Myocyte (in vitro differentiated cells): Measurements from ENCODE around the gene SLC35F6. TPM values are rescaled to one million over a fixed set of nuclear protein-coding genes. Genes with fewer than 3 reads are reported as not detected.
"Not testable (repeated sequence)": the region's sequence is repeated elsewhere in the genome, so short reads cannot be mapped to it uniquely, and the experiment has no call there.

Experiments
- DNase-seq: peaks from one replicate; pipeline ENCODE4 v3.0.0-alpha.2; 2012; ENCODE audit warnings: low read depth
- total RNA-seq: library from RNA; depleted of rRNA; stranded (reverse); fragments of >200 nt; gene quantifications from 2 replicates; pipeline ENCODE4 v1.2.3, GENCODE V29; 2014

The SLC35F6 gene
- total RNA-seq, 1 donor from 2014 or later = 31.3 TPM

- no peak for DNase-seq
Measured at GRCh38 chr2:26730549-26731344, 33.3 kb upstream of the SLC35F6 start.

DNA sequence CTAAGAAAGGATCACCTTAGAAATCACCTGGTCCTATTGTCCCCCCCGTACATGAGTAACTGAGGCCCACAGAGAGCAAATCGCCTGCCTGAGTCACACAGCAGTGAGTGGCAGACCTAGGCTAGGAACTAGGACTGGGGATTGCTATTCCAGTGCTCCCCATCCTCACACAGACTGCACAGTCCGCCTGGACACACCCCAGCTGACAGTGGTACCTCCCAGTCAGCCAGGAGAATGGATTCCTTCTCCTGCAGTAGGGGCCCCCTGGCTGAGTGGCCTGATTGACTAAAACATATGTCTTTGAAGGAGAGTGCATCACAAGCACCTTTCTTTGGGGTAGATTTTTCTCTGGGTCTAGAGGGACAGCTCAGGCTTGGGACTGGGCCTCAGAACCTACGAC is 32.4 kb upstream of the SLC35F6 start:
- no peak for DNase-seq

DNA sequence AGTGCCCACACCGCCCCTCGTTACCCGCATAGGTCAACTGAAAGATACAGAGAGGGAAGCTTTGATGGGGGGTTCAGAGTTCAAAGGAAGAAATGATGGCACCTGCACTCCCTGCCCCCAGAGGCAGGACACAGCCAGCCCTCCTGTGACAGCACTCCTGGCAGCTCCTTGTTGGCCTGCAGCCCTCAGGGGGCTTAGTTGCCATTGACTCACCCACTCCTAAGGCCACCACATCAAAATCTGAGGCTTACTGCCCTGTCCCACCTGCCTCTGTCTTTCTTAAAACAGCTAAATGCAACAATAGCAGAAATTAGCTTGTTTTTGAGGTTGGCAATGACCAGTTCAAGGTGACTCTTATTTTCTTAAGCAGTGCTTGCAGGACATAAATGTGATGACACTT is 31.6 kb upstream of the SLC35F6 start:
- no peak for DNase-seq

DNA sequence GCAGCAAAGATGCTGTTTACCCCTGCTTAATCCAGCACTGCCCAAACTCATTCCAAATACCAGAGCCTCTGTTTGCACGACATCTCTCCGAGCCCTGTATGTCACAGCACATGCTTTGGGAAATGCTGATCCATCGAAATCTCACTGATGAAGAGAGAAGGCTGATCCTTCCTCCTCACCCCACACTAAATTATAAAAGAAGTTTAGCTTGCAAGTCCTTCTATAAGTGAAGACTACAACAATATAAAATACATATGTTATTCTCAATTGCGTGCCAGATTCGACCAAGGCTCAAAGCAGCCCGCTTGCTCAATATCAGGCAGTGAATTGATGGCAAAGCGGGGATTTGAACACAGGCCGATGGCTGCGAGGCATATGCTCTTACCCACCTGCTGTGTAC is 30.7 kb upstream of the SLC35F6 start:
- no peak for DNase-seq

- DNase-seq = peak; percentile 61
Measured at GRCh38 chr2:26735097-26735496, 29.0 kb upstream of the SLC35F6 start.

DNA sequence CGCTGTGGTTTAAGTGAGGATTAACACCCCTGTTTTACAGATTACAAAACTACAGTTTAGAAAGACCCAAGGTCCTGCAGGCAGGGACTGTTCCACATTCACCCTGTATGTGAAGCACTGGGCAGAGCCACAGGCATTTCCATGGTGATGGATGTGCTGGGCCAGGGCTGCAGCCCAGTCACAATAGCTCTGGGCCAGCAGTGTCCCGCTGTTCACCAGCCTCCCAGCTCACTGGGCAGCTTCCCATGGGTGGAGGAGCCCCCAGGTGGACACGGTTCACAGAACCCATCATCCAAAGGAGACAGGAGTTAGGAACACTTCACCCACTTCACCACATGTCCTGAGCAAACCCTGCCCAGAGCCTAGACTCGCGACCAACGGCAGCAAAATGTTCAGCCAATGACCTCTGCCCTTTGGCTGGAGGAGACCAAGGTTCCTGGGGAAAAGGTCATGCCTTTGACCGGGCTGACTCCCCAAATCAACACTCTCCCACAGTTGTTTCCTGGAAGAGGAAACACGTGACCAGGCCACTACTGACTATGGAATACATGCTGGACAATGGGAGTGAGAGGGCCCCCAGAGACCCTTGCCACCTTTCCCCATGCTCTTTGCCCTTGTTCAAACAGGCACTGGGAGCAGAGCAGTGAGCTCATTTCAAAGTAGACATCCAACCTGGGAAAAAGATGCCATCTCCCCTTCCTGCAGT is 28.0 kb upstream of the SLC35F6 start:
- DNase-seq = no peak

GRCh38 chr2:26737221-26737620 is 26.9 kb upstream of the SLC35F6 start:
- no peak for DNase-seq

DNA sequence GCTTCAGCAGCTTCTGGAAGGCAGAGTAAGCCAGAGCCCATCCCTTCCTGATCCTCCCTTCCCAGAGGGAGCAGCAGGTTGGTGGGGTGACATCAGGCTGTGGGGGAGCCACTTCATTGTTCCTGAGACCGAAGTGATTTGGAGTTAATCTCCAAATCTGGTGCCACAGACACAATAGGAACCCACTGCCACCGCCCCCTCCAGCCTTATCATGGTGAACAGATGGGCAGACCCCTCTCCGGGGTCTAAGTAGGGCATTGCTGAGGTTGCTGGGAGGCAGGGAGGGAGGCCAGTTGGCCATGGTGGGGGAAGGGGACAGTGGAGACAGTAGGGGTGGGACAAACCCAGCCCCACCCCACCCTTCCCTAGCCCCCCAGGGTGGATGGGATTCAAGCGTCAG is 25.6 kb upstream of the SLC35F6 start:
- no peak for DNase-seq

GRCh38 chr2:26739514-26739913 is 24.6 kb upstream of the SLC35F6 start:
- no peak for DNase-seq

DNA sequence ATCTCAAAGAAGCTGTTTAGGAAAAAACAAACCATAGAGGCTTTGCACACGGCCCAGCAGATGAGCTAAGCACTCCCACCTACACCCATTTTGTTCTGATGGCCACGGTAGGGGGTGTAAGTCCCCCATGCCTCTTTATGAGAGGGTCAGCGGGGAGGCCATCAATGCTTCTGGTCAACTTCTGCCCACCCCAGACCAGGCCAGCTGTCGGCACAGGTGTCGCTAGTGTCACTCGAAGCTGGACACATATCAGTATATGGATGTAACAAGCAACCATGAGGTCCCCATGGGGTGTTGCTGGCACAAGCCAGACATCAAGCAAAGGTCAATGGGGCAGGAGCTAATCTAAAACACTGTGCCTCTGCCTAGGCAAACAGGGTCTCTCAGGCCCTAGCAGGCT is 23.7 kb upstream of the SLC35F6 start:
- DNase-seq = peak; percentile 53

DNA sequence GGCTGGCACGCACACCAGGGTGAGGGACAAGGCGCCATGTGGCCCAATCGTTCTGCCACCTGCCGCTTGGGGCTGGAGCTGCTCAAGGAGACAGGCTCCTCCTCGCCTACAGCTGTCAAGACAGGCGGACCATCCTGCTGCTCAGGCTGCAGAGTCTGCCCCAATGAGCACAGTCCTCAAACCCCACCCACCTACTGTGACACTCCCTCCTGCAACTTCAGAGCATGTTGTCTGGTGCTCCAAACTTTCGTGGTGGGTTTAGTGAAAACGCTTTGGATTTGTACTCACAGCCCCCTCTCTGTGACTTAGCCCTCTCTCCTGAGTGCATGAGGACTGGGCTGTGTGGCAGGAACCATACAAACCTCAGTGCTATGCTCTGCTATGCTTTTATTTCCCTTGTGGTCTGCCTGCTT is 23.2 kb upstream of the SLC35F6 start:
- DNase-seq = peak; percentile 84

DNA sequence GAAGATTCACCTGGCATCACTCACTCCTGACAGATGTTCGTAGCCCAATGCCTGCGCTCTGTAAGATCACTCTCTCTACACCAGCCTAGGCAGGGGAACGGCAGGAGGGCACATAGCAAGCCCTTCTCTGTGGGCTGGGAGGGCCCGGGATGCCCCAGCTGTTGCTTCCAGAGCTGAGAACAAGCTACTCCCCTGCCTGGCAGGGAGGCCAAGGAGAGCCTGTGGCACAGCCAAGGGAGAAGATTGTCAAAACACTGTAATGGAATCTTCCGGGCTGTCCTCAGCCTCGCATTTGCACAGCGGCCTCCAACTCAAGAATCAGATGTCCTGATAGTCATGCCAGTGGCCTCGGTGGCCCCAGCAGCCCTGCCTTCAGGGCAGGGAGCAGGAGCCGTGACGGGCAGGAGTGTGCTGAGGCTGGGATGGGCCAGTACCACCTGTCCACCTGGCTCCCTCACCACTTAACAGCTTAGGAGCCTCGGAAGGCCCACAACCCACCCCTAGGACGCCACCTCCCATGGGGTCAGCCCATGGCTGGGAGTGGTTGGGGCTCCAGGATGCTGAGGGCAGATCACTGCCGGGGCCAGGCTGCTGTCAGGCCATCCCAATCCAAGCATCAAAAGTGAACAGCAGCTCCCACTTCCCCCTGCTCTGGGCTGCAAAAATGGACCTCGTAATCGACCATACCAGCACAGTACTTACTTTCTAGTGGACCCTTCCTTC is 21.9 kb upstream of the SLC35F6 start:
- peak; percentile 70 for DNase-seq

DNA sequence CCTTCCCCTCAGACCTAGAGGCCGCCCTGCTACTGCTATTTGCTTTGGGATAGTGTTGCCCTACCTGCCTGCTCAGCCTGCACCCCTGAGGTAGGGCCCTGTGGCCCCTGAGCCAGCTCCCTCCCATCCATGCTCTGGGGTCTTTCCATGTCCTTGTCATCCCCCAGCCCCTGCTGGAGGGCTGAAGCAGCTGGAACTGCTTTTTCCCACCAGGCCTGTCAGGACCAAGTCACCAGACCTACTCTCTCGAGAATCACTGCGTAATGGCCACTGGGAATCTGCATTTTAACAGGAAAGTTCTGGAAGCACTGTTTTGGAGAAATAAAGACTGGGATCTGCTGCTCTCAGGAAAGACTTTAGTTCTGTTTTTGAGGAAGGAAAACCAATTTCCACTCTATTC is 20.2 kb upstream of the SLC35F6 start:
- no peak for DNase-seq

GRCh38 chr2:26744953-26745352 is 19.1 kb upstream of the SLC35F6 start:
- no peak for DNase-seq

GRCh38 chr2:26745609-26746327 is 18.3 kb upstream of the SLC35F6 start:
- DNase-seq = peak; percentile 84

DNA sequence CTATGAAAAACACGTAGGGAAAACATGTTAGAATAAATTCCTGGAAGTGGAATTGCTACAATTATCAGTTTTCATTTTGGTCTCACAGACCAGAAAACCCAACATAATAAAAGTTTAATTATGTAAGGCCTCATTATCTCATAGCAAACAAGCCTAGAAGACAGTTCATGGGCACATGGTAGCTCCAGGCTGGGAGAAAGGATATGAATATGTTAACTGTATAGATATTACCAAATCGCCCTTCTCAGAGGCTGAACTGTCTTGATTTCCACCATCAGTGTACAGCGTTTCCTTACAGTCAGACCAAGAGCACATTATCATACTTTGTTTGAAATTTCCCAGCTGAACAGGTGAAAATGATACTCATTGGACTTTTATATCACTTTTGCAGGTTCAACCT is 17.1 kb upstream of the SLC35F6 start:
- no peak for DNase-seq

- not testable (repeated sequence) for DNase-seq
Measured at GRCh38 chr2:26749787-26750420, 14.2 kb upstream of the SLC35F6 start.

GRCh38 chr2:26750467-26750866 is 13.6 kb upstream of the SLC35F6 start:
- DNase-seq = not testable (repeated sequence)

DNA sequence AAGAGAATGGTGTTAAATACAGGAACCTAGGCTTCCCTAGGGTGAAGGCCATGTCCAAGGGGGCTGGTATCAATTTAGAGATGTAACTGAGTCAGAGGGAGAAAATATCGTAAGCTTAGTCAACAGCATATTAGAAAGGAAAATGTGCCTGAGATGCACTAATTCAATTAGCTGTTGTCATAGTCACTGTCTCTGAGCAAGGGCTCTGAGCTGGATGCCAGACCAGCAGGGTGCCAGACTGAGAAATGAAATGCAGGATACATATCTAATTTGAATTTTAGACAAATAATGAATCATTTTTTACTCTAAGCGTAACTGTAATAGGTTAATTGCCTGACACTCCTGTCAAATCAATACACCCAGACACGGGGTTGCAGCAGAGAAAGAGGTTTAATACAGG is 11.4 kb upstream of the SLC35F6 start:
- no peak for DNase-seq

- no peak for DNase-seq
Measured at GRCh38 chr2:26754539-26754938, 9.5 kb upstream of the SLC35F6 start.
